BE2C (cell line): ENCODE results near the gene RFT1.
A peak's percentile ranks its signal among the peaks of the same experiment; 100 is the strongest.

Experiments
- DNase-seq: peaks from one replicate; pipeline ENCODE4 v3.0.0-alpha.2; 2020
- H3K27me3 ChIP-seq: fragments of 250-450 bp; sonication (Bioruptor Pico); 2 replicates; pipeline ENCODE4 v1.5.1; 2020; ENCODE audit warnings: mild to moderate bottlenecking
- H3K36me3 ChIP-seq: fragments of 250-450 bp; sonication (Bioruptor Pico); 2 replicates; pipeline ENCODE4 v1.5.1; 2020; ENCODE audit warnings: mild to moderate bottlenecking
- H3K4me1 ChIP-seq: fragments of 250-450 bp; sonication (Bioruptor Pico); 2 replicates; pipeline ENCODE4 v1.5.1; 2020
- H3K4me3 ChIP-seq: 2 replicates; pipeline ENCODE4 v1.5.1; 2011; ENCODE audit warnings: low read depth, low read length
- H3K9me3 ChIP-seq: fragments of 250-450 bp; sonication (Bioruptor Pico); 2 replicates; pipeline ENCODE4 v1.5.1; 2020
- CTCF ChIP-seq: IDR thresholded peaks from 2 replicates; pipeline ENCODE4 v1.5.1; 2012; ENCODE audit warnings: mild to moderate bottlenecking, low read depth, low read length

The RFT1 gene

GRCh38 chr3:53073553-53074365 is 56.5 kb downstream of the RFT1 start:
- TF ChIP-seq CTCF = no peak
- Histone ChIP-seq H3K27me3 (no peaks in the 10 kb centered on the region), H3K36me3 (no peaks in the 10 kb centered on the region), H3K4me3 (no peak overlapping the region), H3K4me1 (peaks cover 4% of the 10 kb centered on the region; the same call in 1 of the 2 replicates), H3K9me3 (no peaks in the 10 kb centered on the region)
- DNase-seq = peak; percentile 29

GRCh38 chr3:53072653-53073552 is 57.3 kb downstream of the RFT1 start:
- H3K27me3 ChIP-seq = no peaks in the 10 kb centered on the region
- peaks cover 4% of the 10 kb centered on the region; the same call in 1 of the 2 replicates for H3K4me1 ChIP-seq
- peak overlapping the region; percentile 28; the same call in 1 of the 2 replicates for H3K4me3 ChIP-seq
- no peaks in the 10 kb centered on the region for H3K36me3 ChIP-seq
- peak; percentile 75 for TF ChIP-seq CTCF
- H3K9me3 ChIP-seq = no peaks in the 10 kb centered on the region
- DNase-seq = peak; percentile 84

- H3K4me1 ChIP-seq = peaks cover 4% of the 10 kb centered on the region; the same call in 1 of the 2 replicates
- H3K27me3 ChIP-seq = no peaks in the 10 kb centered on the region
- H3K36me3 ChIP-seq = no peaks in the 10 kb centered on the region
- DNase-seq = no peak
- H3K4me3 ChIP-seq = no peak overlapping the region
- H3K9me3 ChIP-seq = no peaks in the 10 kb centered on the region
- TF ChIP-seq CTCF = no peak
Observed at GRCh38 chr3:53071882-53072431, 58.3 kb downstream of the RFT1 start.

- no peak for DNase-seq
Observed at GRCh38 chr3:53069422-53070068, 60.7 kb downstream of the RFT1 start.

GRCh38 chr3:53068176-53068575 is 62.1 kb downstream of the RFT1 start:
- H3K4me1 ChIP-seq = no peaks in the 10 kb centered on the region
- no peak for TF ChIP-seq CTCF
- H3K4me3 ChIP-seq = no peak overlapping the region

More at GRCh38 chr3:53069422-53070068, 60.7 kb downstream of the RFT1 start:
- TF ChIP-seq CTCF = peak; percentile 12; the same call in 1 of the 2 replicates
- no peaks in the 10 kb centered on the region for H3K9me3 ChIP-seq
- H3K4me3 ChIP-seq = no peak overlapping the region
- no peaks in the 10 kb centered on the region for H3K27me3 ChIP-seq
- H3K4me1 ChIP-seq = peaks cover 4% of the 10 kb centered on the region; the same call in 1 of the 2 replicates
- H3K36me3 ChIP-seq = no peaks in the 10 kb centered on the region

More at GRCh38 chr3:53068176-53068575, 62.1 kb downstream of the RFT1 start:
- Histone ChIP-seq H3K9me3 (no peaks in the 10 kb centered on the region), H3K27me3 (no peaks in the 10 kb centered on the region), H3K36me3 (no peaks in the 10 kb centered on the region)
- DNase-seq = no peak
